Psoas muscle (tissue), 8 donors: Measurements from ENCODE around the gene ABCC1. TPM values are rescaled to one million over a fixed set of nuclear protein-coding genes. Genes with fewer than 3 reads are reported as not detected.

Experiments
- ATAC-seq, 4 donors: fragments of 200-7000 bp; cut with Tn5 transposase; one replicate each; pipeline ENCODE4 v1.9.1; 2020; ENCODE audit warnings: moderate library complexity in 3 of 4, mild to moderate bottlenecking in 2 of 4
- DNase-seq, 2 donors: peaks; one replicate each; pipeline ENCODE4 v3.0.0-alpha.2; 2020
- H3K27ac ChIP-seq: fragments of 200-600 bp; one replicate; pipeline ENCODE4 v1.8.0; 2022
- H3K27me3 ChIP-seq, 3 donors: fragments of 200-600 bp in 1 of 3; one replicate each; pipeline versions ENCODE4 v1.6.1 to v1.8.0; 2013 to 2022; ENCODE audit warnings: low read length in 2 of 3, mild to moderate bottlenecking in 2 of 3, moderate library complexity in 1 of 3; ENCODE audit not compliant: insufficient read depth in 3 of 3
- H3K36me3 ChIP-seq, 2 donors: fragments of 200-600 bp in 1 of 2; one replicate each; pipeline versions ENCODE4 v1.6.1 to v1.8.0; 2013 to 2022; ENCODE audit warnings: low read depth in 1 of 2, mild to moderate bottlenecking in 1 of 2, moderate library complexity in 1 of 2; ENCODE audit not compliant: insufficient read depth in 1 of 2
- H3K4me1 ChIP-seq: fragments of 200-600 bp; one replicate; pipeline ENCODE4 v1.8.0; 2022
- H3K4me3 ChIP-seq: fragments of 200-600 bp; one replicate; pipeline ENCODE4 v1.8.0; 2022; ENCODE audit warnings: mild to moderate bottlenecking
- H3K9me3 ChIP-seq: fragments of 200-600 bp; one replicate; pipeline ENCODE4 v1.8.0; 2022
- WGBS, 3 donors: extraction: QIAGEN DNeasy Blood & Tissue Kit; methylation state at CpG; one replicate each; pipeline versions ENCODE4 v1.1.6 to v1.1.7; 2013; 5-methylcytosine and 5-hydroxymethylcytosine counted together
- intact Hi-C, 2 donors: fragments of 100-400 bp; cut with DNase I; formaldehyde crosslinking; loops; one replicate each; pipeline versions ENCODE4 v1.11.0 to v1.14.2; 2022
- polyA plus RNA-seq, 3 donors: library from polyadenylated mRNA; stranded (reverse); fragments of 200-250 nt; gene quantifications; one replicate each; pipeline ENCODE4 v1.2.3, GENCODE V29; 2013
- total RNA-seq, 4 donors: library from RNA; stranded (reverse); fragmentation: NEBNext Ultra II Directional in 2 of 4; extraction: Animal tissue kit (Norgen Biotek cat#: 25700) in 2 of 4; gene quantifications; one replicate each; pipeline versions ENCODE4 v1.2.1 to v1.2.4, GENCODE V29; 2021 to 2023
- TF ChIP-seq, protein P1 (sequence below): fragments of 200-600 bp; IDR thresholded peaks from one replicate; pipeline ENCODE4 v1.8.0; 2022; ENCODE audit warnings: antibody characterized with exemption
- donor health status: healthy with polysubstance abuse.
- donor health status: DM: no; HTN: no; CAD: no; lungs with moderate emphysema.
- donor health status: Bipolar disorder and iron deficiency.
- donor health status: healthy.
- donor health status: DM: yes; HTN: yes; CAD: no.
- donor health status: DM: no; HTN: no; CAD: no.
- donor health status: DM: no; HTN: no; CAD: no.
- donor health status: DM: yes; HTN: yes; CAD: no.

The ABCC1 gene
- total and polyA plus RNA-seq, 7 donors, result 7.4 to 36.5 (median 20.5) TPM

DNA sequence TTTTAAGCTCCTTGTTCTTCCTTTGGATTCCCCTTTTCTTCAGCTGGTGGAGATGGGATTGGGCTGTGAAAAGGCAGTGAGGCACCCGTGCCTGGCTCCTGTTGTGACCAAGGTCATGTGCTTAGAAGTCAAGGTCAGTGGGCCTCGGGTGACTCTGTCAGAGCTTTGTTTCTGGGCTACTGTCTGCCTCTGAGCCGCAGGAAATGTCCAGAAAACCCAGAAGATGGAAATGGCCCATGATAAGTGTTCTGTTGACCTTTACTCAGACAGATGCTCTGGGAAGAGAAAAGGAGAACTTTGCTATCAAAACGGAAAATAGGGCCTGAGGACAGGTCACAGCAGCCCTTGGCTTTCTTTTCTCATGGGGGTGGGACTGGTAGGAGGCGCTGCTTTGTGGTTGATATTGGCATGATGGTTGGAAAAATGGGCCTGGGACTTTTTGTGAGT is 2.9 kb downstream of the ABCC1 start:
- TF ChIP-seq, protein P1, sequence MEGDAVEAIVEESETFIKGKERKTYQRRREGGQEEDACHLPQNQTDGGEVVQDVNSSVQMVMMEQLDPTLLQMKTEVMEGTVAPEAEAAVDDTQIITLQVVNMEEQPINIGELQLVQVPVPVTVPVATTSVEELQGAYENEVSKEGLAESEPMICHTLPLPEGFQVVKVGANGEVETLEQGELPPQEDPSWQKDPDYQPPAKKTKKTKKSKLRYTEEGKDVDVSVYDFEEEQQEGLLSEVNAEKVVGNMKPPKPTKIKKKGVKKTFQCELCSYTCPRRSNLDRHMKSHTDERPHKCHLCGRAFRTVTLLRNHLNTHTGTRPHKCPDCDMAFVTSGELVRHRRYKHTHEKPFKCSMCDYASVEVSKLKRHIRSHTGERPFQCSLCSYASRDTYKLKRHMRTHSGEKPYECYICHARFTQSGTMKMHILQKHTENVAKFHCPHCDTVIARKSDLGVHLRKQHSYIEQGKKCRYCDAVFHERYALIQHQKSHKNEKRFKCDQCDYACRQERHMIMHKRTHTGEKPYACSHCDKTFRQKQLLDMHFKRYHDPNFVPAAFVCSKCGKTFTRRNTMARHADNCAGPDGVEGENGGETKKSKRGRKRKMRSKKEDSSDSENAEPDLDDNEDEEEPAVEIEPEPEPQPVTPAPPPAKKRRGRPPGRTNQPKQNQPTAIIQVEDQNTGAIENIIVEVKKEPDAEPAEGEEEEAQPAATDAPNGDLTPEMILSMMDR, result no peak
- H3K9me3 ChIP-seq, result no peaks in the 10 kb centered on the region
- ATAC-seq (no peak), DNase-seq (no peak)
- 36 to 52% (median 37%) methylated on average over 5 of the region's 5 CpGs for WGBS, 3 donors
- peaks cover 34% of the 10 kb centered on the region for H3K4me1 ChIP-seq
- intact Hi-C loops, result loop anchor here (2.0 to 10.0 kb wide), 3 partner anchors 45 to 119 kb away; no protein-coding TSS in a partner anchor
- H3K27ac ChIP-seq, result peak overlapping the region; percentile 48
- H3K27me3 ChIP-seq, result no peaks in the 10 kb centered on the region
- no peak overlapping the region for H3K4me3 ChIP-seq
- H3K36me3 ChIP-seq, result no peaks in the 10 kb centered on the region

DNA sequence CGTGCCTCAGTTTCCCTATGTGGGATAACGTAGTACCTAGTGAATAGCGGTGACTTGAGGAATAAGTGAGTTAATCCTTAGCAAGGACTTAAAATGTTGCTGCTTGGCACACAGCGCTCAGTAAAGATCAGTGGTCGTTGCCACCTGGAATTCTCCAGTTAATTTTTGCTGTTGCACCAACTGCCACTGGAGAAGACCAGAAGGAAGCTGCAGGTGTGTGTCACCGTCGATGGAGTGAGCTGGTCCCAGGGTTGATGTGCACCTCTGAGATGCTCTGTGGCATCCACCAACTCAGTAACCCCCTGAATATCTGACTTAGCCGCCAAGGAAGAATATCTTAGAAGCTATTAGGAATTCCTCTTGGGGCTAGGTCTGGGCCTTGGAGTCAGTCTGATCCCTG is 4.1 kb downstream of the ABCC1 start:
- TF ChIP-seq, protein P1, result no peak
- no peaks in the 10 kb centered on the region for H3K9me3 ChIP-seq
- H3K4me1 ChIP-seq, result peaks cover 35% of the 10 kb centered on the region
- DNase-seq (no peak), ATAC-seq (no peak)
- H3K27ac ChIP-seq, result no peak overlapping the region
- no peak overlapping the region for H3K4me3 ChIP-seq
- intact Hi-C loops, result loop anchor here (2.0 to 10.0 kb wide), 3 partner anchors 44 to 117 kb away; no protein-coding TSS in a partner anchor
- WGBS, 3 donors, result 81 to 85% (median 85%) methylated on average over 8 of the region's 8 CpGs
- H3K36me3 ChIP-seq, result no peaks in the 10 kb centered on the region
- H3K27me3 ChIP-seq, result no peaks in the 10 kb centered on the region

DNA sequence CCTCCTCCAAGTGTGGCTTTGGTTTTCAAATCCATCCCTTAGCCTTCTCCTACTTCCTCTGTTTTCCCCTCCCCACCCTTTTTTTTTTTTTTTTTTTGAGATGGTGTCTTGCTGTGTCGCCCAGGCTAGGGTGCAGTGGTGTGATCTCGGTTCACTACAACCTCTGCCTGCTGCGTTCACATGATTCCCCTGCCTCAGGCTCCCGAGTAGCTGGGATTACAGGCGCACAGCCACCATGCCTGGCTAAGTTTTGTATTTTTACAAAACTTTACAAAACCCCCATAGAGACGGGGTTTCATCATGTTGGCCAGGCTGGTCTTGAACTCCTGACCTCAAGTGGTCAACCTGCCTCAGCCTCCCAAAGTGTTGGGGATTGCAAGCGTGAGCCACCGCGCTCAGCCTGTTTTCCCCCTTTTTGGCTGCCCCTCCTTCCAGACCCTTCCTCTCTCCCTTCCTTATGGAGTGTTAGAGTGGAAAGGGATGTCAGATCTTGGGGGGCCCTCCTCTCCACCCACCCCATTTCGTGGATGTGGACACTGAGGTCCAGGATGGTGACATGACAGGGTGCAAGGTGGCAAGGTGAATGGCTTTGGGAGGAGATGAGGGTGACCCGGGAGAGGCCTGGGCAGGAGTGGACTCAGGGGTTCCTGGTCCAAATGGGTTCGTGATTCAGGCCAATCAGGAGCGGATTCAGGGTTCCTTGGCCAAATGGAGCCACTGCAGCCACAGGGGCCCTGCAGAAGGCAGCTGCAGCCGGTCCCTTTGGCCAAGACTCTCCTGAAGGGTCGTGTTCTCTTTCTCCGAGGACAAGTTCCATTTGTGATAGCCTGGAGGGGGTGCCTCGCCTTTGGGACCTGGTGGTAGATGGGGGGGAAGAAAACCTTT is 4.8 kb downstream of the ABCC1 start:
- Histone ChIP-seq H3K9me3 (no peaks in the 10 kb centered on the region), H3K36me3 (no peaks in the 10 kb centered on the region), H3K4me3 (no peak overlapping the region), H3K4me1 (peaks cover 39% of the 10 kb centered on the region), H3K27ac (no peak overlapping the region), H3K27me3 (no peaks in the 10 kb centered on the region)
- 65 to 75% (median 69%) methylated on average over 17 of the region's 17 CpGs for WGBS, 3 donors
- intact Hi-C loops, result loop anchor here (2.0 to 10.0 kb wide), 3 partner anchors 43 to 117 kb away; no protein-coding TSS in a partner anchor
- ATAC-seq, result no peak
- no peak for DNase-seq
- TF ChIP-seq, protein P1, result no peak

- H3K9me3 ChIP-seq, result no peaks in the 10 kb centered on the region
- DNase-seq, result peak; percentile 41 to 59
- TF ChIP-seq, protein P1, result no peak
- H3K36me3 ChIP-seq, result no peaks in the 10 kb centered on the region
- H3K27ac ChIP-seq, result peak overlapping the region; percentile 10
- intact Hi-C loops, result loop anchor here (5.0 to 10.0 kb wide), 2 partner anchors 43 to 70 kb away; no protein-coding TSS in a partner anchor
- H3K4me1 ChIP-seq, result peaks cover 39% of the 10 kb centered on the region
- no peak overlapping the region for H3K4me3 ChIP-seq
- peak in 2 of 4 donors; percentile 18 to 33 for ATAC-seq
- 30 to 58% (median 32%) methylated on average over 11 of the region's 11 CpGs for WGBS, 3 donors
- H3K27me3 ChIP-seq, result no peaks in the 10 kb centered on the region
Observed at GRCh38 chr16:15954814-15955151, 5.4 kb downstream of the ABCC1 start.
